ENCODE measurements around the gene ATXN1.
A peak's percentile ranks its signal among the peaks of the same experiment; 100 is the strongest.
"Not testable (repeated sequence)": the region's sequence is repeated elsewhere in the genome, so short reads cannot be mapped to it uniquely, and the experiment has no call there.

The ATXN1 gene

DNA sequence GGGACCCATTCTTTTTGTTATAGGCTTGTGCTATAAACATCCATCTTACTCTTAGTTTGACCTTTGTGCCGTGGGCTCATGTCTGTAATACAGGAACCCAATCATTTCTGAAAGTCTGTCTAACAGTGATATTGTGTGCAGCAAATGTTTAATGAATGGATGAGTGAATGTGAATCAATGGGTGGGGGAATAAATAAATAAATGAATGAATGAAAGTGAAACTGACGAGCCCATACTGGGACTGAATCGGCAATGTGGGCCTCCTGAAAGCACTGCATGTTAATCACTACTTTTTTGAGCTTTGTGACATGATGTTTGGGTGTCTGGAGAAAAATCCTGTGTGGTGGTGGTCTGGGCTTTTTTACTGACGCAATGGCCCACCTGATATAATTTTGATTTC lies 347.9 kb downstream of the ATXN1 start:
- peak; percentile 26 for DNase-seq (ENCODE audit: low read depth)

DNA sequence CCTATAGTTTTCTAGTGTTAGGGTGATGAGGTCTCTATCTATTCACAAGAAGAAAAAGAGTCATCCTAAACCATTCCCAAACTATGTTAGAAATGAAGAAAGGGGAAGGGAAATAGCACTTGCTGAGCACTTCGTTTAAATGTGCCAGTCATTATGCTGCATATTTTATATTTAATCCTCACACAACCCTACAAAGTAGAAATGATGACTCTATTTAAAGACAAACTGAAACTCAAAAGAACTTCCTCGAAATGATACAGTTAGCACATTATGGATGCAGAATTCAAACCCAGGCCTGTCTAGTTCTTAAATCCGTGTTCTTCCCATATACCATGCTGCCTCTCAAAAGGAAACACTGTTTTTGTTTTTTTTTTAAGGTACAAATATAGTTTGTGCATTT lies 348.3 kb downstream of the ATXN1 start:
- DNase-seq (ENCODE audit: low read depth), result no peak

DNA sequence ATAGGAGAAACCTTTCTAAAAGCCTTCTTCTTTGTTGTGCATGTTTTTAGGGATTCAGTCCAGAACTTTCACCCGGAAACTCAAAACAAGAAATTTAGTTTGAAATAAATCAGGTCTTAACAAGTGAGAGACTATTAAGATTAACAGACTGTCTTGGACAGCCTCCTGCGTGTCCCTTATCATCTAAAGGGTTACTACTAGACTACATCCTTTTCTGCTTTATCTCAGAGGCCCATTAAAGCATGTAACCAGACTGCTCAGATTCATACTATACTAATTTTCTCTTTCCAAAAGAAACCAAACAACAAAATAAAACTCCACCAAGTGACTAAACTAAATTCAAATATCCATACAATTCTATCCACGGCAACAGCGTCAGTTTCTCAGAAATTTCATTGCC lies 349.1 kb downstream of the ATXN1 start:
- DNase-seq (ENCODE audit: low read depth), result no peak

DNA sequence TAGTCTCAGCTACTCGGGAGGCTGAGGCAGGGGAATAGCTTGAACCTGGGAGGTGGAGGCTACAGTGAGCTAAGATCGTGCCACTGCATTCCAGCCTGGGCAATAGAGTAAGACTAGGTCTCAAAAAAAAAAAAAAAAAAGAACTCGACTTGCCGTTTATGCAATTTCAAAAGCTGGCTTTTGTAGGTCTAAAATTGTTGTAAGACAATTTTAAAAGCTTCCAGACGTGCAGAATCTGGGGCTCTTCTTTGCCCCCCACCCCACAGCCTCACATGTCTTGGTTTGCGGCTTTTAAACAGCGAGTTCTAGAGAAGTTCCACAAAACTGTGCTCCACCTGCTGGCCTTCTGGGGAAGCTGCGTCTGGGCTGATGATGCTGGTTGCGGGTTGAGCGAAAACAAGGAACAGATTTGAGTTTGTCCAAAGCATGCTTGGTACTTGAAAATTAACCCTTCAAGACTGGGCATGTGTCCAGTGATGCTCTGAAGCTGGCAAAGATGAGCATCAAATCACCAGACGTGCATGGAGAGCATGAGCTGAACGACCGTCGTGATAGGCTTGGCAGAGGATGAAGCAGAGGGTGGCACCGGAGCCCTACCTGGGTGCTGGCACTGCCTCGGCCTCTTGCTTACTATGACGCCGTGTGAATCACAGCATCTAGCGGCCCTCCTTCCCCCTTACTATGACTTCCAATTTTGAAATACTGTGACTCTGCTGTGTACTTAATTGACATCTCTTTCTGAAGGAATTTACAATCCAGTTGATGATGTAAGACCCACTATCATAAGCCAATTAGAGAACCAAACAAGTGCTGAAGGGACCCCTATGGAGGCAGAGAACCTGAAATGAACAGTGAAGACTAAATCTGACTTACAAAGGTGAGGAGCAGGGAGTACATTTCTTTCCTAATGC lies 351.5 kb downstream of the ATXN1 start:
- DNase-seq (ENCODE audit: low read depth), result peak; percentile 37

DNA sequence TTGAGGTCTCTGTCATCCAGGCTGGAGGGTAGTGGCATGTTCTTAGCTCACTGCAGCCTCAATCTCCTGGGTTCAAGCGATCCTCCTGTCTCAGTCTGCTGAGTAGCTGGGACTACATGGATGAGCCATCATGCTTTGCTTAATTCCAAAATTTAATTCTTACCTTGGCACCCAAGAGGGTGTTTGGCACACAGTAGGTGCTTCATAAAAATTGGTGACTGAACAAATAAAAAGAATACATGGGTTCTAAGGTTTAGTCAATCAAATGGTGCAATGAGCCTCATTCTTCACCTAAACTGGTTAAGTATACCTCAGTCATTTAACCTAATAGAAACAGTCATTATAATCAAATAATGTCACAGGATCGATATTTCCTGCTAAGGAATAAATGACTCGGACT lies 352.5 kb downstream of the ATXN1 start:
- DNase-seq (ENCODE audit: low read depth), result no peak

DNA sequence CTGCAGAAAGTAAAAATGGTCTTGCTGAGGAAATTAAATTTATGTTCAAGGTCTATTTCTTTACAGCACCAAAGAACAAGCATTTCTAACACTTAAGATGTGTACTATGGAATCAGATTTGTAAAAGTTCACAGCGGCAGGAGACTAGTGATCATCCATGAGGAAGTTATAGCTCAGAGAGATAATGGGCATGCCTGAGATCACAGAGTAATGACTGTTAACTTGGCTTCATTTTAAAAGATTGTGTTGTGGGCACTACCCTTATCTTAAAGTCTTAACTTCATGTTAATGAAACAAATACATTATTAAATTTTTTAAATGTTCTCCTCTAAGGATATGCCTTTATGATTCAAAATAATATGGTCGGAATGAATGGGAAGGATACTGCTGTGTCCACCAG lies 354.3 kb downstream of the ATXN1 start:
- no peak for DNase-seq (ENCODE audit: low read depth)

DNA sequence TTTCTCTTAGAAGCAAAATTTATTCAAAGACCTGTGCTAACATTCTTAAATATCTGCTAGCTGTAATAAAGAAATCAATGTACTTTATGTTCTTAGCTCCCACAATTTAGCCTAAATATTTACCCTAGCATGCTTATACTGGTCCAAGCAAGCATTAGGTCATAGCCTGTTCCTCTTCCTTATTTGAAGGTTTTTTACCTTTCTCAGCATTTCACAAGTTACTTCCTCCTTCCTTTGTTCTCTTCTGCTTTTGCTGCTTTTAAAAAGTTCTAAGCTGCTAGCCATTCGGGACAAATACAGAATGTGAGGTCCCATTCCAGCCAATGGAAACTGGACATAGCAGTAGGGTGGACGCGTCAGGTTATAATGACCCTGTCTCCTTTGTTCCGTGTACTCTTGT lies 354.7 kb downstream of the ATXN1 start:
- DNase-seq (ENCODE audit: low read depth), result not testable (repeated sequence)

DNA sequence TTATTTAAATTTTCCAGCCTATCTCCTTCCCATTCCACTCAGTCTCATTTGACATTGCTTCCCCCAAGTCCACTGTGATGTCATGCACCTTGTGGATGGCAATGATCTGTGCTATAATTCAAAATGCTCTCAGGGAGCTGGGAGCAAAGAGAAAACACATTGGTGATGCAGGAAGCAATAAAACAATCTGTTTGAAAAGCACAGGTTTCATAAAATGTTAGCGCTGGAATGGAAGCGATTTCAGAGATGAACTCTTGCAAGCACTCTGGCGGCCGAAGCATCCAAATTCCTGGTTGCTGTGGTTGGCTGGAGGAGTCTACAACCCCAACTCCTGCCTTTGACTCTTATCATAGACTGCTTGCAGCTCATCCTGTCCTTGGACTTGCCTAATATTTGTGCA lies 355.9 kb downstream of the ATXN1 start:
- no peak for DNase-seq (ENCODE audit: low read depth)

DNA sequence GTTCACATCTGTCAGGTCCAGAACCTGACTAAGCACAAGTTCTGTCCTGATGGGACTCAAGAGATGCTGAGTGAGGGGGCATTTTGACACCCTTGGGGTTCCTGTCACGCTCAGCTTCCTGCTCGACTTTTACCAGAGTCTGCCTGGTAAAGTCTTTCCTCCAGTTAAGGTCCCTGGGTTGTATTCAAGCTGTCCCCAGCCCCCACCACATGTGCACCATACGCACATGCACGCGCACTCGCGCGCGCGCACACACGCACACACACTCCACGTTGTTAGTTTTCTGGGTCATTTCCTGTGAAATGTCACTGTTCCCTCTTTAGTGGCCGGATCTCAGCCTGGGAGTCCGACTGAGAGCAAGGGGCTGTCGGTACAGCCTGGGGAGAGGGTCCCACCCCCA lies 356.8 kb downstream of the ATXN1 start:
- DNase-seq (ENCODE audit: low read depth), result no peak

DNA sequence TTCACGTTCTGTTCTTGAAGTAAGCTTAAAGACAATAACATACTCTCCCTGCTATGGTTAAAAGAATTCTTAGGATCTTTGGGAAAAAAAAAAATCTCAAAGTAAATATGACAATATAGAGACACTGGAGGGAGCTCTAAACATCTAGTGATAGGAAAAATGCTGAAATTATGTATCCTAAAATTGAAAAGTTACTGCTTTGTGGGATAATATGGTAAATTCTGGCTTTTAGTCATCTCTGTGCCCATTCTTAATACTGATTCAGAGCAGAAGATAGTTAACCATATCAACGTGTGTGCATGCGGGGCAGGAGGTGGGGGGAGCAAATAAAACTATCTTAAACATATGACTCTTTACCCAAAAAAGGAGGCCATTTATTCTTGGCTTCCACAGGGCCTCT lies 357.4 kb downstream of the ATXN1 start:
- DNase-seq (ENCODE audit: low read depth), result no peak

DNA sequence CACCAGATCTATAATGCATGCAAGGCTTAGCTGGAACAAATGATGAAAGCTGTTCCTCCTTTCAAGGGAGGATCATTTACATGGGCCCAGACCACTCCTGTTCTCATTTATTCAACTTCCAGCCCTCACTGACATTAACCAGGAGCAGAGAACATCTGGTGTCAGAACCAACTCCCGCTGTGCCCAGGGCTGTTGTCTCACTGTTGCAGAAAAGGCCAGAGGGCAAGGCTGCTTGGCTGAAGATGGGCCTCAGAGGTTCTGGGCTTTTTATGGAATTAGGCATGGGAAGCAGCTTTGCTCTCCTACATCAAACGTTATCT lies 358.7 kb downstream of the ATXN1 start:
- DNase-seq (ENCODE audit: low read depth), result no peak

DNA sequence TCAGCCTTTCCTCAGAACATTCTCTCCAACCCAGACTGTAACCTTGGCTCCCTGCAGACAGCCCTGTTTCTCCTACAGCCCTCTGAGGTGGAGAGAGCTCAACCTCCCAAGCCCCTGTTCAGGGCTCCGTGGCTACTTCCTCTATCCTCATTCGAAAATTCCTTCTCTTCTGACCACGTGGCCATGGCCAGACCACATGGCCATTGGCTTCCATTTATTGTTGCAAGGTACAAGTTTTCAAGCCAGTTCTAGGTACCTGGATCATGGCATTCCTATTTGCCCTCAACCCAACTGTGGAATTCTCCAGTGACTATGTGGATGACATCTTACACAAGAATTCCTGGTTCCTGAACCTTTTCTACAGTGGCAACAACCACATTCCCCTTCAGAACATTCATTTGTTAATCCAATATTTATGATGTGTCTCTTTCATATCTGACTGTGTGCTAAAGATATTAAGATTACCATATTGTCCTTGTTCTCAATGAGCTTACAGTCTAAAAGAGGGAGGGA lies 361.0 kb downstream of the ATXN1 start:
- DNase-seq (ENCODE audit: low read depth), result no peak

DNA sequence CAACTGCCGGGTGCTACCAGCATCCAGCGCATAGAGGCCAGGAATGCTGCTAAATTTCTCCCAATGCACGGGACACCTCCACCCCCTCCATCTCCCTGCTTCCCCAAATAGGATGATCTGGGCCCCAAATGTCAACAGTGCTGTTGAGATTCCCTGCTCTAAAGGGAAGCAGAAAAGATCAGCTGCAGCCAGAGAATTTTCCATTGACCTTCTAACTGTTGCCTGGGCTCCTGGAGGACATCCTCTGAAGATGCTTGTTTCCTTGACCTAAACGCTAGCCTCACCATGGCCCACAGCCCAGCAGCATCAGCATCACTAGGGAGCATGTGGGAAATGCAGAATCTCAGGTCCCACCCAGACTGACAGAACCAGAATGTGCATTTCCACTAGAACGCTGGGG lies 361.6 kb downstream of the ATXN1 start:
- no peak for DNase-seq (ENCODE audit: low read depth)

DNA sequence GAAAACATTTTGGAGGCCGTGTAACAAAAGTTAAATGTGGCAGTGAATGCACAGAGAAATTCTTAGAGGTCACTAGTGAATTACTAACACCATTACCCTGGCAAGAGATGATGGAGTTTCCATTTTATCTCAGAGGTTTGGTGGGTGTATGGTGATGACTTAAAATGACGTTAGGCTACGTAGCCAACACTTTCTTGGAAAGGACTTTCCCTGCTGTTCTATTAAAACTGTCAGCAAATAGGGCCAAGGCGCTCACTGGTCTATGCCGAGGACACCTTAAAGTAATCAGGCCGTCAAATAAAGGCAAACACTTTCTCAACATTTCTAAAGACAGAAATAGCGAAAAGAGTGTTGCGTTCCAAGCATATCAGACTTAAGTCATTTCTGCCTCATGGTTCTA lies 362.1 kb downstream of the ATXN1 start:
- DNase-seq (ENCODE audit: low read depth), result no peak

DNA sequence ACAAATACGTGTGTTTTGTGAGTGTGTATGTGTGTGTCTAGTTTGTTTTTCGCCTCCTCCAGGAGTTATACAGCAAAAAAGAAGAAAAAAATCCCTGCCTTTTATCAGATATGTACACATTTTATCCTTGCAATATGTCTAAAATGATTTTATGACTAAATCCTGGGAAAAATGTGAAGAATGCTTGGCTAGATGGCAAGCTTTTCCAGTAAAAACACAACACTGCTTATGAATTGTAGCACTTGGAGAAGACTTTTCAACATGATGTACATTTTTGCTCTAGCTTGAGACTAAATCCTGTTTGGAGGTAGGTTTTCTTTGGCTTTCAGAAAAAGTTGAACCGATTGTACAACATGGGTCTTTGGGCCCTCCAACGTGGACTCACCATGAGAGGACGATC lies 362.7 kb downstream of the ATXN1 start:
- DNase-seq (ENCODE audit: low read depth), result no peak

DNA sequence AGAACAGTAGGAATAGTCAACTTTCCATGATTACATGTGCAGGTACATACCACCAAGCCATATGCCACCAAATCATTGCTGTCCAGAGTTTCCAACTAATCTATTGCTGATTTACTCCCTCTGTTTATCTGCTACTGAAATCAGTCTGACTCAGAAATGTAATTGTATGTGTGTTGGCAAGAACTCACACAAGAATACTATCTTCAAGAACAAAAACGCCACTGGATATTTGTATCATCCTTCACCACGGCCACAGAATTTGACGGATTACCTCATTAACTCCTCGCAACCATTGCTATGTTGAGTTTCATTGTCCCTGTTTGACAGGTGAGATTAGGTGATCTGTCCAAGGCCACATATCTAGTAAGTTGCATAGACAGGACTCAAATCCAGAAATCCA lies 363.6 kb downstream of the ATXN1 start:
- DNase-seq (ENCODE audit: low read depth), result no peak

DNA sequence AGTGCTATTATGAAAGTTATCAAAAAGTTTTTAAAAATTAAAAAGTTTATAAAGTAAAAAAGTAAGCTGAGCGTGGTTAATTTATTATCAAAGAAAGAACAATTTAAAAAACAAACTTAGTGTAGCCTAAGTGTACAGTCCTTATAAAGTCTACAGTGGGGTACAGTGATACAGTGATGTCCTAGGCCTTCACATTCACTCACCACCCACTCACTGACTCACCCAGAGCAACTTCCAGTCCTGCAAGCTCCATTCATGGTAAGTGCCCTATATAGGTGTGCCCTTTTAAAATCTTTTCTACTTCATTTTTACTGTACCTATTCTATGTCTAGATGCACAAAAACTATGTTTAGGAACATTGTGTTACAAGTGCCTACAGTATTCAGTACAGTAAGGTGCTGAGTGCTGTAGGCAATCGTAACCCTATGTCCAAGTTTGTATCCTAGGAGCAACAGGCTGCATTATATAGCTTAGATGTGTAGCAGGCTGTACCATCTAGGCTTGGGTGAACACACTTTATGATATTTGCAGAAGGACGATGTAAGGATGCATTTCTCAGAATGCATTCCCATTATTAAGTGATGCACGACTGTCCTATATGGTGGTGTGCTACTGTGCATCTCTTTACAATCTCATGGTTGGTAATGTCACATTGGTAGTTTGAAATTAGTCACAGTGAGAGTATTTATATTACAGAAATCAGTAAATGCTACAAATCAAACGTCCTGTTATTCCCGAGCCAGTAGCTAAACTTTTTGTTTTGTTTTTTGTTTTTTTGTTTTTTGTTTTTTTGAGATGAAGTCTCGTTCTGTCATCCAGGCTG lies 364.6 kb downstream of the ATXN1 start:
- DNase-seq (ENCODE audit: low read depth), result no peak

DNA sequence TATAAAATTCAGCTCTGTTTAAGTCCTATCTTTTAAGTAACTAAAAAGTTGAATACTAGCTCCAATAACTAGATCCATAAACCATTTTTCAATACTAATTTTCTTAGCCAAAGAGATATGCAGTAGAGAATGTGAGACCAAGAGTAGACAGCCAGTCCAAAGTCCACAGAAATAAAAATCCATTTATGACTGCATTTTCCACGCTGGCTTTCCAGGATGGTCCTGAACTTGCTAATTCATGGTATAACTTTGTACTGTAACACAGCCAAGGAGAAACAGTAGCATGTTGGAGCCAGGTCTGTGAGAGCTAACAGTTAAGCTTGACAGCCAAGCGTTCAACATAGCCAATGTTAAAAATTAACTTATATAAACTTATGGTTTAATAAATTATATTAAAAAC lies 366.6 kb downstream of the ATXN1 start:
- no peak for DNase-seq (ENCODE audit: low read depth)

DNA sequence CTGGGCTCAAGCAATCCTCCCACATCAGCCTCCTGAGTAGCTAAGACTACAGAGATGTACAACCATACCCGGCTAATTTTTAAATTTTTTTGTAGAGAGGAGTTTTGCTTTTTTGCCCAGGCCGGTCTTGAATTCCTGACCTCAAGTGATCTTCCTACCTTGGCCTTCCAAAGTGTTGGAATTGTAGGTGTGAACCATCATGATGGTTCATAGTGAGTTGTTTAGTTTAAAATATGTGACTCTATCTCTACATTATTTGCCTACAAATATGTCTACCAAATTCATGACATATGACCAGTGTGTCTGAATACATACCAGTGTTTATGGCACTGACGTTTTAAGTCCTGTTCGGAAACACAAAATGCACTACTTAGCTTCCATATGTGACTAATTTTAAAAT lies 367.9 kb downstream of the ATXN1 start:
- DNase-seq (ENCODE audit: low read depth), result no peak

DNA sequence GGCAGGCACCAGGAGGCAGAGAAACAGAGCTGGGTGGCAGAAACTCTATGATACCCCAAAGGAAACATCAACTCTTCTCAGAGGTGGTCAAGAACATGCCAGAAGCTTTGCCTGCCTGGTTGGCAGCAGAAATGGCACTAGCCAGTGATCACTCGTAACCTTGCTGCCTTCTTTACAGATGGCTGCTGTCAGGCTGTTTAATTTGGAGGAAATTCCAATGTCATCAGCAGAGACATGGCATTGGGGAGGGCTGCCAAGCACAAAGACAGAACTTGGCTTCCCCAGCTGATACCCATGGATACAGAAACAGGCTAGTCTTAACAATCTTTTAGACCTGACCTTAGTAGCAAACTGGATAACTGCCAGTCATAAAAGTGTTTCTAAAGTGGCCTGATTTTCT lies 369.2 kb downstream of the ATXN1 start:
- no peak for DNase-seq (ENCODE audit: low read depth)

DNA sequence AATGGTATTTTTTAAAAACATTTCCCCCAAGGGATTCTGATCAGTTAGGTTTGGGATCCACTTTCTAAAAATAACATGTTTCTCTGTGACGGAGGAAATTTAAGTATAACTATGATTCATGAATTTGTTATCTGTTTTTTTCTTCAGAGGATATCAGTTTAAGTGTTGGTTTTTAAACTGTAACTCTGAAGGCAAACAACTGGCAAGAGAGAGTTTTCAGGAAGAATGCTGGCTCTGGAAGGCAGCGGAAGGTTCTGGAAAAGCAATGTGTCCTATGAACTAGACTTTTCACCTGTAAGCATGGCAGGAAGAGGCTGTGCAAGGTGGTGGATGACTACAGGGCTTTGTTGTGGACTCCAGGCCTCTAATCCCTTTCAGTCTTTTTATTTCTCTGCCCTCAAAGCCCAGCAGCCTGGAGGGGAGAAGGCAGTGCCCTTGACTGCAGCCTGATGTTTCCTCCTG lies 369.8 kb downstream of the ATXN1 start:
- DNase-seq (ENCODE audit: low read depth), result no peak

DNA sequence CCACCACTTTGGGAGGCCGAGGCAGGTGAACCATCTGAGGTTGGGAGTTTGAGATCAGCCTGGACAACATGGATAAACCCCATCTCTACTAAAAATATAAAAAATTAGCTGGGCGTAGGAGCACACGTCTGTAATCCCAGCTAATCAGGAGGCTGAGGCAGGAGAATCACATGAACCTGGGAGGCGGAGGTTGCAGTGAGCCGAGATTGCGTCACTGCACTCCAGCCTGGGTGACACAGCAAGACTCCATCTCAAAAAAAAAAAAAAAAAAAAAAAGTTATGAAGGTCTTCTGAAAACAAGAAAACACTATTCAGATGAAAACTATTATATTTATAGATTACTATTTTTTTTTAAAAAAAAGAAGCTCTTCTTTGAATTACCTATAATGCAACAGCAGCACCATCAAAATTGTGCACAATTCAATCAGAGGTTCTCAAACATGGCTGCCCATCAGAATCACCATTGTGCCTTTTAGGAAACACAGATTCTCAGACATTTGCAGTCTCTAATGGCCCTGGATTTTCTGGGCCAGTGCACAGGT lies 370.3 kb downstream of the ATXN1 start:
- not testable (repeated sequence) for DNase-seq (ENCODE audit: low read depth)

DNA sequence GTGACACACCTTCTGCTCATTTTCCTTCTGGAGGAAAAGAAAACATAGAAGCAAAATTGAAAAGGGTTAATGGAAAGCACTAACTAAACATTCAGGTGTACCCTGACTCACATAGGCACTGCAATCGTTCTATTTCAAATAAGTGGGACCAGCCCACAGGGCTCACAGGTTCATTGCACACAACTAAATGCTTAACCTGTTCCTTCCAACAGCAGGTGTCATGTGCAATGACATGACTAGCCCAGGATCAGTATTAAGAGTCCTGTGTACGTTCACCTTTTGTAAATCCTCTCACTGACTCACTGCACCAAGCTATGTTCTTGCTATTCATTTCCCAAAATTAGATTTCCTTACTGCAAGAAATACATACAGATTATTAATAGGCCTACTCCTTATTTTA lies 371.6 kb downstream of the ATXN1 start:
- DNase-seq (ENCODE audit: low read depth), result no peak
